CD1c-positive myeloid dendritic cell (primary cell): ENCODE measurements around the gene MYO1E.

Source experiments
- DNase-seq: peaks from one replicate; pipeline ENCODE4 v3.0.0-alpha.2; 2016; ENCODE audit errors: extremely low spot score

The MYO1E gene

GRCh38 chr15:59372352-59373211 lies at the start of gene MYO1E:
Gene MYO1E (minus strand): TSS chr15:59372871. CDS start chr15:59372500, 371 bp downstream.
- peak; percentile 94 for DNase-seq

DNA sequence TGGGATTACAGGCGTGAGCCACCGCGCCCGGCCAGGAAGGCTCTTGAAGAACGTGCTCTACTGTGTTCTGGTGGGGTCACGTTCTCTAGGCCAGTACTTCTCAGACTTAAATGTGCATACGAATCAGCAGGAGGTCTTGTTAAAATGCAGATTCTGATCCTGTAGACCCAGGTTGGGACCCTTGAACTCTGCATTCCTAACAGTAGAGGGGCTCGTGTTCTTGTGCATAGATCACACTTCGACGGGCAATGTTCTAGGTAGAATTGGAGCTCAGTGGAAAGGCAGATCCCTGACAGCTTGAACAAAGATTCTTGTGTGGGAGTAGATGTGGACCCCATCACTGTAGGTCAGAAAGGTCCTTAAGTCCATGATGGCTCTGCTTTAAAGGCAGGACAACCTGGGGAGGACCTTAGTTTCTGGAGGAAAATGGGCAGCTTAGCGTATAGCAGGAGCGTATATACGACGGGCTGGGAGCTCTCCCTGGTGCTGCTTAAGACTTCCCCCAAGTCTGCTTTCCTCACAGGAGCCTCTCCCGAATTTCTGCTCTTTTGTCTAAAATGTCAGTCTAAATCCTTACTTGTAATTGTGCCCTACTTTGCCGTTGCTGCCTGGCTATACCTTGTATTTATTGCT lies 48.4 kb upstream of the MYO1E start:
- no peak for DNase-seq

DNA sequence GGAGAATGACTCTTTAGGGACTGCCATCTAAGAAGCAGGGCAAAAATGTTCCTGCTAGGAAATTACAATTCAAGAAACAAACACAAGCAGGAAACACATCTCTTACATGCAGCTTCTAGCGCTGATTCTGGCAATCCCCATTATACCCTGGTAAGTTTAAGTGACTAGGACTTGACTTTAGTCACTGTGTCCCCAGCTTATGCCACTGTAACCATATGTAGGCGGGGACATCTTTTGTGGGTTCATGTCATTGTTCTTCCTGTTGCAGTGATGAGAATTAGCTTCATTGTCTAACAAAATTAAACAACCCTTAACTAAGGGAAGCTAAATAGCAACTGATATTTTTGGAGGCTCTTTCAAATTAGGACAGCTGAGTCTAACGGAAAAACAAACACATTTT lies 47.4 kb upstream of the MYO1E start:
- peak; percentile 37 for DNase-seq

GRCh38 chr15:59419170-59419569 lies 46.5 kb upstream of the MYO1E start:
- DNase-seq = peak; percentile 54

DNA sequence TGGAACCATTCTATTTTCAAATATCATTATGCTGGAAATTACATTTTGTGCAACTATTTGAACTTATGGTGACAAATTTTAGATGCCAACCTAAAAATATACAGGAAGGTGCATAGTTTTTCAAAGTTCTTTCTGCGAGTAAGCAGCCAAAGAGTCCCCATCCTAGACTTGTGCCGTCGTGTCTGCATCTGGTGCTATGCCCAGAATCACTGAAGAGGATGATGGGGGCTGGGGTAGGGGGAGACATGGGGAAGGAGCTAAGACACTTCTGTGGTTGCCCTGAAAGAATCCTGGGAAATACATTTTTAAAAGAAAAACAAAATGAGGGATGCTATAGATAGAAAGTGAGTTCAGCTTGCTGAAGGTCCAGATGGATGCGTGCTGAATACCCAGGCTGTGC lies 44.1 kb upstream of the MYO1E start:
- DNase-seq = no peak

DNA sequence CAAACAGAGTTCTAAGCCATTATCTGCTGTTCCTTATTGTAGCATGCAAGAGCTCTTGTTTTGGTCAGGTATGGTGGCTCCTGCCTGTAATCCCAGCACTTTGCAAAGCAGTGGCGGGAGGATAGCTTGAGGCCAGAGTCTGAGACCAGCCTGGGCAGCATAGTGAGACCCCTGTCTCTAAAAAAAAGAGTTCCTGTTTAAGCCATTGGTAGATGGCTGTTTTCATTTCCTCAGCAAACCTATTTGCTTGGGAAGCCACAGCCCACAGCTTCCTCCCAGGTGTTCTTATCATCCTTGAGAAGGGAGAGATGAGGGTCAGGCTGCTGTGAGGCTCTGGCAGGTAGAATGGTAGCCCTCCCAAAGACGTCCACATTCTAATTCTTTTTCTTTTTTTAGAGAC lies 40.9 kb upstream of the MYO1E start:
- DNase-seq = no peak

GRCh38 chr15:59410391-59410896 lies 37.8 kb upstream of the MYO1E start:
- peak; percentile 75 for DNase-seq

- DNase-seq = peak; percentile 60
These were observed 35.3 kb upstream of the MYO1E start for GRCh38 chr15:59407946-59408345.

- peak; percentile 81 for DNase-seq
These were observed 33.8 kb upstream of the MYO1E start for GRCh38 chr15:59406446-59406845.

DNA sequence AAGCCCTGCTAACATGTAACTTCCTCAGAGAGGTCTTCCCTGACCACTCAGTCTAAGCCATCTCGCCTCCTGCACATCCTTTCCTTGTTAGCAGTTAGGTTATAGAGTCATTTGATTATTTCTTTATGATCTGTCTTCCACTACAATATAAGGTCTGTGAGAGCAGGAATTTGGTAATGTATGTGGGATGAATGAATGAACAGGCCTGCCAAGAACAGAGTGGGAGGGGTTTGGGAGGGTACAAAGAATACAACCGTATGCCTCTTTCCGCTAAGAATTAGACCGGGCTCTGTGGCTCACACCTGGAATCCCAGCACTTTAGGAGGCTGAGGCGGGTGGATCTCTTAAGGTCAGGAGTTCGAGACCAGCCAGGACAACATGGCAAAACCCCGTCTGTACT lies 32.4 kb upstream of the MYO1E start:
- no peak for DNase-seq

DNA sequence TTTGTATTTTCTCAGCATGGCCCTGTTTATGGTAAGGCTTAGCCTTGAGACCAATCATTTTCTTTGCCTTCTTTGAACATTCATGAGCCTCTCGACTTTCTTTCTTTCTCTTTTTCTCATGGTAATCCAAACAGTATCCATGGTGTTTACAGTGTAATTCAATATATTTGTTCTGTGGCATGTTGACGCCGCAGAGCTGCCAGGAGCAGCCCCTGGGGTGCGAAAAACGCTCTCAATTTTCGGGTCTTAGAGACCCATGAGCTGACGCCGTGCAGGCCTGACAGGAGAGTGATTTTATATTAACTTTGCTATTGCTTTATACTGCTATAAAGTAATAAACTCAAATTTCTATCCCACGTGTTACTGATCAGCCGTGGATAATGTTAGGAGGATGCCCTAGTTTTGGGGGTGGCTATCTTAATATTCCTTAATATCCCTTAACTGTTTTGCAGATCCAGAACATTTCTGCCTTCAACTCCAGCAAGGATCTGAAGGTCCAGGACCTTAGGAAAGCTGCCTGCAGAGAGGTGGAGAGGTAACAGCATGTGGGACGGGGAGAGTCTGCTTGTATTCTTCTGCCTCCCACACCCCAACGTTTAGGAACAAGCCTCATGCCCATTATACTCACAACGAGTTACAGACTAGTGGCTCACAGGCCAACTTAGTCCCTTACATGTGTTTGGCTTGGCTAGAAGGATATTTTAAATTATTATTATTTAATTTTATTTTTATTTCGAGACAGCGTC lies 29.3 kb upstream of the MYO1E start:
- no peak for DNase-seq

DNA sequence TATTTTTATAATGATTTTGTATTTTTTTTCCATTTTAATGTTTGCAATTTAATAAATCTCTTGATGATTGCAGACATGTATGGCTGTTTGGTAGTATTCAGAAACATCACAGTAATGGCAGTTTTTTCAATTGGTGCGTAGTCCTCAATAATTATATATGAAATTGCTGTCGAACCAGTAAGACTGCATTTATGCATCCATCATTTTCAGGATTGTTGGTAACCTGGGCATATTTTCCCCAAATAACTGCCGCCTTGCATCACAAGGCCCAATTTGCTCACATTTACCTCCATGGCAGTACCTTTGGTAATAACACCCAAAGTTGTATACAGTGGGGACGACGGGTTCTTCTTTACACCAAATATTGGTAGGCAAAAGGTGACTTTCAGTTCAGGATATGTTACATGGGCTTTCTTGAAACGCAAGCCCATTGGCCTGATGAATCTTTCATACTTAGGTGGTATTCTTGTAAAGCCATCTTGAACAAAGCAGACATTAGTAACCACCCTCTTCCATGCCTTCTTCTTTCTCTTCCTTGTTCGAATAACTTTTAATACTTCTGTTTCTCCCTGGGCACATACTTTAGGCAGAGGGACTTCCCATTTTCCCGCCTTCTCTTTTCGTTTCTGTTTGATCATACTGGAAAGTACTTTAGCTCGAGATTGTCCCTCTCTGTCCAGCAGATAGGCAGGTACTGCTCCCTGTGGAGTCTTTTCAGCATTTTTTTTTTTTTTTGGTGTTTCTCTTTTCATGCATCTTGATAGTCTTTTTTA lies 28.6 kb upstream of the MYO1E start:
- DNase-seq = peak; percentile 69

GRCh38 chr15:59400103-59400813 lies 27.6 kb upstream of the MYO1E start:
- peak; percentile 69 for DNase-seq

GRCh38 chr15:59399465-59400102 lies 26.9 kb upstream of the MYO1E start:
- peak; percentile 86 for DNase-seq

DNA sequence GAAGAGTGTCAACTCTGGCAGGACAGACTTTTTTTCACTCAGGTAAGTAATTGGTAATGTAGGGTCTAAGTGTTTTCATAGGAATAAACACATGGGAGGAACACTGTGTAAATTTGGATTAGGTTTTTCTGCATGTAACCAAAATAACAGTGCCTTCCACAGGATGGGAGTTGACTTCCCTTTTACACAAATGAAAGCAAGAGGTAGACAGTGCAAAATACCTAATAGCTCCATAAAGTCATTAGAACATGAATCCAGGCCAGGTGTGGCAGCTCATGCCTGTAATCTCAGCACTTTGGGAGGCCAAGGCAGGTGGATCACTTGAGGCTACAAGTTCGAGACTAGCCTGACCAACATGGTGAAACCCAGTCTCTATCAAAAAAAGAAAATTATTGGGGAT lies 25.5 kb upstream of the MYO1E start:
- no peak for DNase-seq

GRCh38 chr15:59396679-59397078 lies 24.0 kb upstream of the MYO1E start:
- no peak for DNase-seq

DNA sequence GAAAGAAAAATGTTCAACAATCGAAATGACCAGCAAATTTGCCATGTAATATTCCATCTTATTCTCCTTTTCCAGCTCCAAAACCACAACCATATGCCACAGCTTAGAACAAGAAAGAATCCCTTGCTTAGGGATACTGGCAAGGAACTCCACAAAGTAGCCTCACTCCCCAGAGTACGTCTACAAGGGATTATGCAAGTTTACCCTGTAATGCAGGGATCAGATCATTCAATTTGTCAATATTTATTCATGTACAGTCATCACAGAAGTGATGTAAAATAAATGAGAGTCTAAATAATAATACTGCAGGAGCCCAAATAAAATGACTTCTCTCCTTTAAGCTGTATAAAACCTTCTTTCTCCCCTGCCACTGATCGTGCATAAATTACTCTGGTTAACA lies 23.5 kb upstream of the MYO1E start:
- DNase-seq = no peak

GRCh38 chr15:59394166-59394661 lies 21.5 kb upstream of the MYO1E start:
- DNase-seq = no peak

DNA sequence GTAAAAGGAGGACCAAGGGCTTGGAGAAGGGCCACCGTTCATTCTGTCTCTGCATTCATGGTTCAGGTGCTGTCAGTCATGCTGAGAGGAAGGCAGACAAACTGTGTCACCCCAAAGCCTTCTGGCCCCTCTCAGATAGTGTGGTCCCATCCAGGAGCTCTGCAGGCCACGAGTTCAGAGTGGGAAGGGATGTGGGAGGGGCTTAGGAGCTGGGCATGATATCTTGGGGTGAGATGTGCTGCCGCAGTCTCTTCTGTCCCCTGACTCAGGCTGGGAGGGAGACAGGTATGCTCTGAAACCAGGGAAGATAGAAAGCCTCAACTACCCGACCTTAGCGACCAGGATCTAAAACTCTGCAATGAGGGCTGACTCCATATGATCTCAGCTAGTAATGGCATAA lies 19.6 kb upstream of the MYO1E start:
- DNase-seq = no peak

DNA sequence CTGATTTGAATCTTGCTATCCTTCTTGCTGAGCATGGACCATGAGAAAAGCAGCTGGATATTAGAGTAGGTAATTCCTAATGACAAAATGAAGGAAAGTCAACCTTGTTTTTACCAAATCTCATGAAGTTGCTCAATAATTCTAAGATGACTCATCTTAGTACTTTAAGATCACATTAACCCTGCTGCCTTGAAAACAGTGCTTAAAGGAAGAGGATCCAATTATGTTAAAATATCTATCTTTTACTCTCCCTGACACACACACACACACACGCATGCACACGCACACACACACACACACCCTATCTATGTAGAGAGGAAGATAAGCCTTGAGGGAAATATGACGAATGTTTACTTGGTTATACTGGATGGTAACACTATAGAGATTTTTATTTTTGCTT lies 16.0 kb upstream of the MYO1E start:
- DNase-seq = peak; percentile 63
